ENCODE measurements around the gene SORCS2. TPM values are rescaled to one million over a fixed set of nuclear protein-coding genes. Genes with fewer than 3 reads are reported as not detected.

SORCS2 gene
- total RNA-seq, 6 donors from 2014 or later = 2.2 to 28.3 (median 7.2) TPM

GRCh38 chr4:7414046-7414445 is 221.7 kb downstream of the SORCS2 start:
- DNase-seq (peak in 1 of 2 donors; percentile 6), ATAC-seq (ENCODE audit: low FRiP score in 2 of 2) (no peak)
- Histone ChIP-seq H3K36me3 (no peaks in the 10 kb centered on the region), H3K4me1 (no peaks in the 10 kb centered on the region), H3K27me3 (no peaks in the 10 kb centered on the region), H3K4me3 (no peak overlapping the region), H3K27ac (no peak overlapping the region), H3K9me3 (peaks cover 0 to 2% (median 0%) of the 10 kb centered on the region in 4 donors)
- WGBS, 2 donors = 82 to 88% methylated on average over 9 of the region's 9 CpGs
- TF ChIP-seq POLR2AphosphoS5 (IDR thresholded peaks at IDR 0.05) = no peak
- TF ChIP-seq EP300 (IDR thresholded peaks at IDR 0.05) = no peak
- TF ChIP-seq CTCF (IDR thresholded peaks at IDR 0.05) = no peak
- no peak for TF ChIP-seq POLR2A (IDR thresholded peaks at IDR 0.05)

GRCh38 chr4:7414736-7415510 is 222.6 kb downstream of the SORCS2 start:
- no peak for ATAC-seq (ENCODE audit: low FRiP score in 2 of 2)
- DNase-seq = peak in 1 of 2 donors; percentile 6

GRCh38 chr4:7415927-7416686 is 223.8 kb downstream of the SORCS2 start:
- DNase-seq = peak in 1 of 2 donors; percentile 8
- TF ChIP-seq POLR2A (IDR thresholded peaks at IDR 0.05) (no peak), CTCF (IDR thresholded peaks at IDR 0.05) (no peak), EP300 (IDR thresholded peaks at IDR 0.05) (no peak), POLR2AphosphoS5 (IDR thresholded peaks at IDR 0.05) (no peak)
- WGBS, 2 donors = 82 to 89% methylated on average over 16 of the region's 16 CpGs
- no peak overlapping the region for H3K27ac ChIP-seq
- no peak overlapping the region for H3K4me3 ChIP-seq
- H3K27me3 ChIP-seq = no peaks in the 10 kb centered on the region
- ATAC-seq (ENCODE audit: low FRiP score in 2 of 2) = no peak
- H3K9me3 ChIP-seq = no peaks in the 10 kb centered on the region
- no peaks in the 10 kb centered on the region for H3K36me3 ChIP-seq
- H3K4me1 ChIP-seq = peaks cover 0 to 8% (median 0%) of the 10 kb centered on the region in 4 donors

More at GRCh38 chr4:7414736-7415510, 222.6 kb downstream of the SORCS2 start:
- Histone ChIP-seq H3K4me1 (no peaks in the 10 kb centered on the region), H3K36me3 (no peaks in the 10 kb centered on the region), H3K27ac (no peak overlapping the region), H3K27me3 (no peaks in the 10 kb centered on the region), H3K4me3 (no peak overlapping the region), H3K9me3 (no peaks in the 10 kb centered on the region)
- no peak for TF ChIP-seq POLR2AphosphoS5 (IDR thresholded peaks at IDR 0.05)
- no peak for TF ChIP-seq POLR2A (IDR thresholded peaks at IDR 0.05)
- TF ChIP-seq EP300 (IDR thresholded peaks at IDR 0.05) = no peak
- no peak for TF ChIP-seq CTCF (IDR thresholded peaks at IDR 0.05)
- WGBS, 2 donors = 50% methylated on average over 12 of the region's 12 CpGs

GRCh38 chr4:7416745-7417432 is 224.6 kb downstream of the SORCS2 start:
- peak in 1 of 2 donors; percentile 8 for DNase-seq
- Histone ChIP-seq H3K4me3 (no peak overlapping the region), H3K27ac (no peak overlapping the region), H3K4me1 (peaks cover 0 to 8% (median 0%) of the 10 kb centered on the region in 4 donors), H3K9me3 (no peaks in the 10 kb centered on the region), H3K36me3 (no peaks in the 10 kb centered on the region), H3K27me3 (no peaks in the 10 kb centered on the region)
- no peak for ATAC-seq (ENCODE audit: low FRiP score in 2 of 2)
- TF ChIP-seq POLR2A (IDR thresholded peaks at IDR 0.05) (no peak), EP300 (IDR thresholded peaks at IDR 0.05) (no peak)
- WGBS, 2 donors = 84 to 85% methylated on average over 13 to 14 of the region's 14 CpGs

- Histone ChIP-seq H3K4me1 (peaks cover 0 to 8% (median 0%) of the 10 kb centered on the region in 4 donors), H3K9me3 (no peaks in the 10 kb centered on the region), H3K27me3 (no peaks in the 10 kb centered on the region), H3K4me3 (no peak overlapping the region), H3K27ac (no peak overlapping the region), H3K36me3 (no peaks in the 10 kb centered on the region)
- WGBS, 2 donors = 88 to 100% methylated on average over 2 to 9 of the region's 9 CpGs
- TF ChIP-seq POLR2A (IDR thresholded peaks at IDR 0.05) = no peak
- no peak for ATAC-seq (ENCODE audit: low FRiP score in 2 of 2)
- peak in 1 of 2 donors; percentile 10 for DNase-seq
Observed at GRCh38 chr4:7417639-7418038, 225.3 kb downstream of the SORCS2 start.
